Cardiac fibroblast (primary cell): Measurements from ENCODE around the gene CHST11.

Experiments
- DNase-seq, 2 donors: peaks; one replicate each; pipeline versions ENCODE4 v3.0.0 to v3.0.0-alpha.2; 2010; ENCODE audit warnings: low read depth in 2 of 2
- H3K4me3 ChIP-seq, 2 donors: replicated peaks in 1 of 2; 1 replicate in 1 of 2; 2 replicates in 1 of 2; pipeline ENCODE4 v1.5.1; 2011; ENCODE audit warnings: low read depth in 2 of 2, low read length in 2 of 2, mild to moderate bottlenecking in 2 of 2, moderate library complexity in 1 of 2
- TF ChIP-seq, protein P1 (sequence below): IDR thresholded peaks from one replicate; pipeline ENCODE4 v1.5.1; 2011; ENCODE audit warnings: low read depth, mild to moderate bottlenecking, low read length, inconsistent platforms

CHST11 gene

DNA sequence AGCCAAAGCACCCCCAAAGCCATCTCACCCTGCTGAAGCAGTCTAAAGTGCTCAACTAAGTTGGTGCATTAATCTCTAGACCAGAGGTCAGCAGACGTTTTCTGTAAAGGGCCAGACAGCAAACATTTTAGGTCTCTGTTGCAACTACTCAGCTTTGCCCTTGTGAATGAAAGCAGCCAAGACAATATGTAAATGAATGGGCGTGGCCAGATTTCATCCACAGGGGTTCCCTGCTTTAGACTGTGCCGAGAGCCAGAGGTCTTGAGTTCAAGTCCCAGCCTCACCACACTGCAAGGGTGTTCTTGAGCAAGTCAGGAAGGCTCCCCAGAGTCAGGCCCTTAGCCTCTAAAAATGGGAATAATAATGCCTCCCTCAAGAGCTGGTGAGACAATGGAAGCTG is 166.2 kb downstream of the CHST11 start:
- H3K4me3 ChIP-seq = no peak overlapping the region
- no peak for DNase-seq
- TF ChIP-seq, protein P1, sequence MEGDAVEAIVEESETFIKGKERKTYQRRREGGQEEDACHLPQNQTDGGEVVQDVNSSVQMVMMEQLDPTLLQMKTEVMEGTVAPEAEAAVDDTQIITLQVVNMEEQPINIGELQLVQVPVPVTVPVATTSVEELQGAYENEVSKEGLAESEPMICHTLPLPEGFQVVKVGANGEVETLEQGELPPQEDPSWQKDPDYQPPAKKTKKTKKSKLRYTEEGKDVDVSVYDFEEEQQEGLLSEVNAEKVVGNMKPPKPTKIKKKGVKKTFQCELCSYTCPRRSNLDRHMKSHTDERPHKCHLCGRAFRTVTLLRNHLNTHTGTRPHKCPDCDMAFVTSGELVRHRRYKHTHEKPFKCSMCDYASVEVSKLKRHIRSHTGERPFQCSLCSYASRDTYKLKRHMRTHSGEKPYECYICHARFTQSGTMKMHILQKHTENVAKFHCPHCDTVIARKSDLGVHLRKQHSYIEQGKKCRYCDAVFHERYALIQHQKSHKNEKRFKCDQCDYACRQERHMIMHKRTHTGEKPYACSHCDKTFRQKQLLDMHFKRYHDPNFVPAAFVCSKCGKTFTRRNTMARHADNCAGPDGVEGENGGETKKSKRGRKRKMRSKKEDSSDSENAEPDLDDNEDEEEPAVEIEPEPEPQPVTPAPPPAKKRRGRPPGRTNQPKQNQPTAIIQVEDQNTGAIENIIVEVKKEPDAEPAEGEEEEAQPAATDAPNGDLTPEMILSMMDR = no peak

DNA sequence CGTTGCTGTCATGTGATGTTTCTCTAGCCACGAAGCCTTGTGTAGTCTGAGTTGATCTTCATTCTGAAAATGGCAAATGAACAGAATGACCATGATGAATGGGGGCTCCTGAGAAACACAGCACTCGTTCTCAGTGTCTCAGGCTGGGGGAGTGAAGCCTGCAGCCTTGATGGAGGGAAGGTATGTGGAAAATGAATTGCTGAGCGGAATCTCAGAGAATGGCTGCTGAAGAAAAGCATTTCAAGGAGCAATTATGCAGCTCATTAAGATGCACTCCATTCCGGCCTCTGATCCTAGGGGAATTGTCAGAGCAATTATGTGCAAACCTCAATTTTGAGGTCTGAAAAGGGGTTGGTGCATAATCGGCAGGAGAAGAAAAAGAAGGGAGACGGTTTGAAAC is 167.1 kb downstream of the CHST11 start:
- no peak for DNase-seq
- H3K4me3 ChIP-seq = no peak overlapping the region
- TF ChIP-seq, protein P1 = no peak

DNA sequence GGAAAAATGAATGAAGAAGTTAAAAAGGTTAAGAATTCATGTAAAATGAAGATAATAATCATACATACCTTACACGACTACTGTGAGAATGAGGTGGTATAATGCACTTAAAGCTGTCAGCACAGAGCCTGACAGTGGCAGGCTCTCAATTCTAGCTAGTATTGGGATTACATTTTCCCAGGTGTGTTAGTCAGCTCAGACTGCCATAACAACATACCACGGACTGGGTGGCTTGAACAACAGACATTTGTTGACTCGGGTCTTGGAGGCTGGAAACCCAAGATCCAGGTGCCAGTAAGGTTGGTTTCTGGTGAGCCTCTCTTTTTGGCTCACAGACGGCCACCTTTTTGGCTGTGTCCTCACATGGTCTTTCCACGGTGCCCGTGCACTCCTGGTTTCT is 167.8 kb downstream of the CHST11 start:
- DNase-seq = no peak
- TF ChIP-seq, protein P1 = no peak
- no peak overlapping the region for H3K4me3 ChIP-seq

DNA sequence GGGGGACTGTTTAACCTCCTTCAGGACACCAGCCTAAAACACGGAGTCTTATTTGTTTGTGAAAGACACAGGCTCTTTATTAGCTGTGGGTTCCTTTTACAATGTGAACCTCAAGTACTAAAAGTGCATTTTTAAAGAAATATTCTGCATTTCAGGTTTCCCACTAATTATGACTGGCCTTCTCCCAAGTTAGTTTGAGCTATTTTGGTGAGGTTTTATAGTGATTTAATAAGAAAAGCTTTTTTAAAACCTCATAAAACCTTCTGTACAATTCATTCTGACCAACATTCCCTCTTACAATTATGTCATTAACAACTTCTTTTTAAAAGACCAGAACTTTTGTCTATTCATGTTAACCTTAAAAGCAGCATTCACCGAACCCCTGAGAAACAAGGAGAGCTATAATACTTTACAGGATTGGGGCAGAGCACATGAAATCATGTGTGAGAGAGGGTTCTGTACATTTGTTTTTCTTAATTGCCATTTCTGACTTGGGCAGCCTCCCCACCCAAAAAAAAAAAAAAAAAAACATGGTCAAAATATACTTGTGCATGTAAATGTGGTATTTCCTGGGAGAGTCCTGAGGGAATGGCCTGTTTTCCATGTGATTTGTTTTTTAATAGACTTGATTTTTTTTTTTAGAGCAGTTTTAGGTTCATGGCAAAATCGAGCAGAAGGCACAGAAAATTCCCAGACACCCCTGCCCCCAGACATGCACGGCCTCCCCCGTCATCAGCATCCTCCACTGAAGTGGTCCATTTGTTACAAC is 169.5 kb downstream of the CHST11 start:
- TF ChIP-seq, protein P1 = no peak
- DNase-seq = no peak
- H3K4me3 ChIP-seq = no peak overlapping the region

DNA sequence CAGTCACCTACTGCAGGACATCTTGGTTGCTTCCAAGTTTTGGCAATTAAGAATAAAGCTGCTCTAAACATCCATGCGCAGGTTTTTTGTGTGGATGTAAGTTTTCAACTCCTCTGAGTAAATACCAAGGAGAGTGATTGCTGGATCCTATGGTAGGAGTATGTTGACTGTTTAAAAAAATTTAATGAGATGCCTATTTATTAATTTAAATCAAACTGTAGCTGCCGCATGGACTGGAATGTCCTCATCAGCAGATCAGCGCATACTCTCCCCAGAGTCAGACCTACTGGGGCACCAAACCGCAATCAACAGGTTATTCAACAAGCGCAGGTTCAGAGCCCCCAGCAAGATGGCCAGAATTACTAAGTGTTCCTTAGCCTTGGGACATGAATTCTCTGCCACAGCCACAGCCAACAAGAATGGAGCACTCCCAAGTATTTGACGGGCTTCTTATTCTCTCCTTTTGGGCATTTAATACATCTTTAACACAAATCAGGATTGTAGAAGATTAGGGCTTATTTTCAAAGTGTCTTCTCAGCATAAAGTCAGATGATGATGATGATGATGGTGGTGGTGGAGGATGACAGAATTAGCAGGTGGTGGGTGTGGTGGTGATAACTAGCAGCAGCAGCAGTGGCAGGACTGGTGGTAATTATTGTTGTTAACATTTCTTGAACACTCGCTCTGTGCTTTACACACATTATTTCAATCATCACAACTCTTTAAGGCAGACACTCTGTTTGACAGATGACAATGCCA is 170.7 kb downstream of the CHST11 start:
- H3K4me3 ChIP-seq = no peak overlapping the region
- no peak for DNase-seq
- TF ChIP-seq, protein P1 = no peak

DNA sequence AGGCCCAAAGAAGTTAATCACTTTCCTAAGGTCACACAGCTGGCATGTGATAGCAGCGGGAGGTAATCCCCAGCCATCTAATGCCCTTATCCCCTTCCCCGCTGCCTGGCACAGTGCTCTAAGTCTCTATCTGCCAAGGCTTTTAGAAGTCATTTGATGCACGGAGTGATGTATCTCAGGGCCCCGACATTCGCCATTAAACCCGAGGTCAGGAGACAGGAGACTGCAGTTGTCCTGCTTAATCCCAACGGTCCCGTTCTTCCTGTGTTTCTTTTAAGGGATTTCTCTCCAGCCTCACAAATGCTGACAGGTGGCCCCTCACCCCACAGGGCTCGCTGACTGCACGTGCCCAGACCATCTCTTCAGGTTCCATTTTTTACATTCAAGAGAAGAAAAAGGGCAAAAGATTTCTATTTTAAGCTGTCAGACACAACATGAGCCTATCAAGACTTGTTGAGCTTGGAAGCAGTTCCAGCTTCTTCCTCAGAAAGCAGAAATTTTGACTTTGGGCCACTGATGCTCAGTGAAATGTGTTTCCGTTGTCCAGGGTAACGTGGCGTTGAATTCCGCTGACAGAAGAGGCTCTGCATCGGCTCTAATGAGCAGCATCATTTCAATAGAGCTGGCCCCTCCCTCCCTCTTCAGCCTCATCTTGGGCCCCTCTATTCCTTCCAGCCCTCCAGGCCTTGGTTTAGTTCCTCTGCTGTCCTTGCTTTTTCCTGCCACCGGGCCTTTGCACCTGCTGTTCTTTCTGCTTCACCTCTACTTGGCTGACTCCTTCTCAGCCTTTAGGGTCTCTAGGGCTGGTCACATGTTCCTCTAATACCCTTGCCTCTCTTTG is 171.5 kb downstream of the CHST11 start:
- H3K4me3 ChIP-seq = no peak overlapping the region
- no peak for DNase-seq
- TF ChIP-seq, protein P1 = no peak
